GM08714 (cell line): ENCODE data around the gene CEPT1.

ENCODE experiments used
- H3K4me3 ChIP-seq: fragments of 200-500 bp; sonication (Bioruptor generic); 2 replicates; pipeline ENCODE4 v1.5.1; 2014; ENCODE audit warnings: mild to moderate bottlenecking, low read length, inconsistent platforms
- ZNF274 ChIP-seq: IDR thresholded peaks from 2 replicates; pipeline ENCODE4 v1.6.1; 2012; ENCODE audit warnings: mild to moderate bottlenecking, low read depth, low read length

Gene CEPT1

GRCh38 chr1:111192658-111193519 is 52.9 kb downstream of the CEPT1 start:
- TF ChIP-seq ZNF274, result no peak
- peak overlapping the region; percentile 8; the same call in 1 of the 2 replicates for H3K4me3 ChIP-seq

- no peak overlapping the region for H3K4me3 ChIP-seq
- no peak for TF ChIP-seq ZNF274
These were observed 53.9 kb downstream of the CEPT1 start for GRCh38 chr1:111193712-111194480.

- no peak overlapping the region for H3K4me3 ChIP-seq
- no peak for TF ChIP-seq ZNF274
These were observed 55.1 kb downstream of the CEPT1 start for GRCh38 chr1:111195002-111195684.

GRCh38 chr1:111196213-111196612 is 56.2 kb downstream of the CEPT1 start:
- no peak for TF ChIP-seq ZNF274
- H3K4me3 ChIP-seq, result no peak overlapping the region

GRCh38 chr1:111197598-111198284 is 57.7 kb downstream of the CEPT1 start:
- no peak for TF ChIP-seq ZNF274
- H3K4me3 ChIP-seq, result peak overlapping the region; percentile 13; the same call in 1 of the 2 replicates

- H3K4me3 ChIP-seq, result peak overlapping the region; percentile 13; the same call in 1 of the 2 replicates
- no peak for TF ChIP-seq ZNF274
These were observed 58.8 kb downstream of the CEPT1 start for GRCh38 chr1:111198836-111199235.

- no peak for TF ChIP-seq ZNF274
- H3K4me3 ChIP-seq, result peak overlapping the region; percentile 13; the same call in 1 of the 2 replicates
These were observed 59.3 kb downstream of the CEPT1 start for GRCh38 chr1:111199329-111199728.

GRCh38 chr1:111199881-111200801 is 60.1 kb downstream of the CEPT1 start, which contains the start of gene DENND2D:
DENND2D (minus strand) TSS chr1:111200646; CDS start chr1:111200459, 187 bp downstream.
- H3K4me3 ChIP-seq, result peak within 1 kb of the TSS; percentile 13; the same call in 1 of the 2 replicates
- no peak for TF ChIP-seq ZNF274

- no peak for TF ChIP-seq ZNF274
- H3K4me3 ChIP-seq, result no peak overlapping the region; the same call in 1 of the 2 replicates
These were observed 60.8 kb downstream of the CEPT1 start for GRCh38 chr1:111200802-111201161.

GRCh38 chr1:111201275-111202090 is 61.5 kb downstream of the CEPT1 start:
- no peak for TF ChIP-seq ZNF274
- no peak overlapping the region; the same call in 1 of the 2 replicates for H3K4me3 ChIP-seq

- no peak overlapping the region; the same call in 1 of the 2 replicates for H3K4me3 ChIP-seq
- TF ChIP-seq ZNF274, result no peak
These were observed 62.3 kb downstream of the CEPT1 start for GRCh38 chr1:111202366-111202706.

GRCh38 chr1:111202707-111203623 is 62.9 kb downstream of the CEPT1 start:
- no peak for TF ChIP-seq ZNF274
- peak overlapping the region; percentile 66; the same call in 1 of the 2 replicates for H3K4me3 ChIP-seq
